ENCODE results near the gene QRICH2. TPM values are rescaled to one million over a fixed set of nuclear protein-coding genes. Genes with fewer than 3 reads are reported as not detected.

The QRICH2 gene
- total and polyA plus RNA-seq, 9 of the 15 experiments (the other 6 are each of a cell fraction or from before 2014, with no cell fraction given): 0.03 to 1.6 (median 0.81) TPM

- TF ChIP-seq PURB (CRISPR knock-in tag; IDR thresholded peaks at IDR 0.05; ENCODE audit: low read depth) (no peak), HBP1 (CRISPR knock-in tag; IDR thresholded peaks at IDR 0.05) (no peak), SRSF1 (IDR thresholded peaks at IDR 0.05; ENCODE audit: low read depth, low read length) (no peak), ZNF121 (CRISPR knock-in tag; conservative IDR thresholded peaks at IDR 0.05) (no peak), ASH1L (IDR thresholded peaks at IDR 0.05; ENCODE audit: borderline replicate concordance, low read depth, partially characterized antibody) (no peak), KHSRP (IDR thresholded peaks at IDR 0.05) (no peak), GATAD2A (IDR thresholded peaks at IDR 0.05) (peak; percentile 17; the same call in 1 of the 2 replicates), POLR2G (IDR thresholded peaks at IDR 0.05; ENCODE audit: low read depth, low read length) (no peak), EP400 (IDR thresholded peaks at IDR 0.05) (no peak), ZNF644 (tag; IDR thresholded peaks at IDR 0.05; ENCODE audit: low read depth) (no peak), ZNF217 (CRISPR knock-in tag; IDR thresholded peaks at IDR 0.05) (no peak), NONO (IDR thresholded peaks at IDR 0.05; ENCODE audit: low read depth in 2 of 2, low read length in 1 of 2) (no peak), SMAD2 (IDR thresholded peaks at IDR 0.05; ENCODE audit: low read depth, low read length) (no peak), NFE2L1 (tag; IDR thresholded peaks at IDR 0.05; ENCODE audit: borderline replicate concordance, low read depth) (peak; percentile 20; the same call in 1 of the 2 replicates), CHCHD3 (CRISPR knock-in tag; IDR thresholded peaks at IDR 0.05) (no peak), TCF3 (CRISPR knock-in tag; IDR thresholded peaks at IDR 0.05) (peak; percentile 95), STAG1 (CRISPR knock-in tag; IDR thresholded peaks at IDR 0.05; ENCODE audit: borderline replicate concordance) (no peak), ARID4B (CRISPR knock-in tag; IDR thresholded peaks at IDR 0.05) (no peak), XRCC4 (IDR thresholded peaks at IDR 0.05; ENCODE audit: extremely low read depth, insufficient read depth, insufficient read length) (no peak)
- TF ChIP-seq, protein P1, sequence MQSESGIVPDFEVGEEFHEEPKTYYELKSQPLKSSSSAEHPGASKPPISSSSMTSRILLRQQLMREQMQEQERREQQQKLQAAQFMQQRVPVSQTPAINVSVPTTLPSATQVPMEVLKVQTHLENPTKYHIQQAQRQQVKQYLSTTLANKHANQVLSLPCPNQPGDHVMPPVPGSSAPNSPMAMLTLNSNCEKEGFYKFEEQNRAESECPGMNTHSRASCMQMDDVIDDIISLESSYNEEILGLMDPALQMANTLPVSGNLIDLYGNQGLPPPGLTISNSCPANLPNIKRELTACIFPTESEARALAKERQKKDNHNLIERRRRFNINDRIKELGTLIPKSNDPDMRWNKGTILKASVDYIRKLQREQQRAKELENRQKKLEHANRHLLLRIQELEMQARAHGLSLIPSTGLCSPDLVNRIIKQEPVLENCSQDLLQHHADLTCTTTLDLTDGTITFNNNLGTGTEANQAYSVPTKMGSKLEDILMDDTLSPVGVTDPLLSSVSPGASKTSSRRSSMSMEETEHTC (IDR thresholded peaks at IDR 0.05): 0 out of 2 replicates have a peak, but pooled peaks have one; percentile 7
- TF ChIP-seq, protein P2, sequence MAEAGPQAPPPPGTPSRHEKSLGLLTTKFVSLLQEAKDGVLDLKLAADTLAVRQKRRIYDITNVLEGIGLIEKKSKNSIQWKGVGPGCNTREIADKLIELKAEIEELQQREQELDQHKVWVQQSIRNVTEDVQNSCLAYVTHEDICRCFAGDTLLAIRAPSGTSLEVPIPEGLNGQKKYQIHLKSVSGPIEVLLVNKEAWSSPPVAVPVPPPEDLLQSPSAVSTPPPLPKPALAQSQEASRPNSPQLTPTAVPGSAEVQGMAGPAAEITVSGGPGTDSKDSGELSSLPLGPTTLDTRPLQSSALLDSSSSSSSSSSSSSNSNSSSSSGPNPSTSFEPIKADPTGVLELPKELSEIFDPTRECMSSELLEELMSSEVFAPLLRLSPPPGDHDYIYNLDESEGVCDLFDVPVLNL (CRISPR knock-in tag; IDR thresholded peaks at IDR 0.05; ENCODE audit: low read depth): no peak
These were observed 46.8 kb upstream of the QRICH2 start (continued) for GRCh38 chr17:76354747-76355310.

All from K562 (cell line).